GM12878 (cell line): ENCODE results near the gene TMEM150C. TPM values are rescaled to one million over a fixed set of nuclear protein-coding genes. Genes with fewer than 3 reads are reported as not detected.

Source experiments
- ATAC-seq: fragments of 200-7000 bp; cut with Tn5 transposase; 3 replicates; pipeline ENCODE4 v1.9.1; 2020; ENCODE audit warnings: mild to moderate bottlenecking, moderate library complexity
- BruUV-seq: library from RNA; stranded (reverse); fragments of 400-500 nt; replicated peaks from 2 replicates; lab custom pipeline; 2021; lab: Mats Ljungman, UMichigan
- CTCF ChIA-PET: fragments of 300-600 bp; sonication (Branson Sonifier 250); formaldehyde crosslinking; extraction: SDS; loops from one replicate; lab custom pipeline; 2021; ENCODE audit warnings: inconsistent platforms; lab: Yijun Ruan, JAX
- POLR2A ChIA-PET: fragments of 350-600 bp; formaldehyde crosslinking; extraction: SDS; loops from one replicate; lab custom pipeline; 2021; ENCODE audit warnings: inconsistent platforms; lab: Charles Lee
- RAD21 ChIA-PET: fragments of 300-600 bp; sonication (Branson Sonifier 250); formaldehyde crosslinking; loops from one replicate; lab custom pipeline; 2023; ENCODE audit warnings: antibody characterized with exemption; ENCODE audit not compliant: unreplicated experiment; lab: Charles Lee
- SMC1A ChIA-PET: fragments of 300-600 bp; sonication (Branson Sonifier 250); formaldehyde crosslinking; loops from one replicate; lab custom pipeline; 2023; ENCODE audit not compliant: unreplicated experiment, uncharacterized antibody; lab: Charles Lee
- DNase-seq: peaks from one replicate; pipeline ENCODE4 v3.0.0-alpha.2; 2011; ENCODE audit warnings: low read depth, low spot score
- FAIRE-seq: peaks from 3 replicates; lab custom pipeline; 2011; peaks lifted over from hg19 to GRCh38; lab: Jason Lieb, UNC
- H2AFZ ChIP-seq: 2 replicates; pipeline ENCODE4 v1.6.0; 2011; ENCODE audit warnings: low read depth, low read length, control low read depth; ENCODE audit not compliant: control insufficient read depth
- H3K27ac ChIP-seq: 2 replicates; pipeline ENCODE4 v1.5.1; 2011; ENCODE audit warnings: control low read depth; ENCODE audit not compliant: control insufficient read depth, insufficient read depth
- H3K27me3 ChIP-seq, 2 experiments: replicated peaks in 1 of 2; 2 replicates each; pipeline versions ENCODE4 v1.6.0 to v1.6.1; 2011; ENCODE audit warnings: low read length in 1 of 2; ENCODE audit not compliant: control insufficient read depth in 2 of 2, insufficient read depth in 2 of 2
- H3K36me3 ChIP-seq, 2 experiments: 2 replicates each; pipeline ENCODE4 v1.5.1; 2011; ENCODE audit warnings: low read length in 1 of 2; ENCODE audit not compliant: control insufficient read depth in 2 of 2, insufficient read depth in 2 of 2
- H3K4me1 ChIP-seq: 2 replicates; pipeline ENCODE4 v1.6.1; 2011; ENCODE audit warnings: mild to moderate bottlenecking, low read length, moderate library complexity, mixed read lengths; ENCODE audit not compliant: control insufficient read depth, insufficient read depth
- H3K4me2 ChIP-seq: 2 replicates; pipeline ENCODE4 v1.6.0; 2011; ENCODE audit warnings: control low read depth; ENCODE audit not compliant: control insufficient read depth, insufficient read depth
- H3K4me3 ChIP-seq: fragments of 200-600 bp; sonication (generic); 2 replicates; pipeline ENCODE4 v1.5.1; 2016
- H3K79me2 ChIP-seq: 2 replicates; pipeline ENCODE4 v1.6.0; 2011; ENCODE audit warnings: low read length; ENCODE audit not compliant: control insufficient read depth, insufficient read depth
- H3K9ac ChIP-seq: 2 replicates; pipeline ENCODE4 v1.8.0; 2011; ENCODE audit warnings: low read length, control low read depth, mixed read lengths; ENCODE audit not compliant: control insufficient read depth, insufficient read depth
- H3K9me3 ChIP-seq: replicated peaks from 3 replicates; pipeline ENCODE4 v1.5.1; 2011; ENCODE audit warnings: mild to moderate bottlenecking, low read length; ENCODE audit not compliant: control insufficient read depth, insufficient read depth
- H4K20me1 ChIP-seq: 2 replicates; pipeline ENCODE4 v1.6.0; 2011; ENCODE audit not compliant: control insufficient read depth, insufficient read depth
- E2F4 ChIP-seq: IDR thresholded peaks from 2 replicates; pipeline ENCODE4 v1.6.1; 2012; ENCODE audit warnings: low read depth, low read length, improper control_type of control experiment
- JUNB ChIP-seq: IDR thresholded peaks from 2 replicates; pipeline ENCODE4 v1.6.1; 2016; ENCODE audit warnings: antibody characterized with exemption, mild to moderate bottlenecking
- MYB ChIP-seq: fragments of 150-350 bp; IDR thresholded peaks from 2 replicates; pipeline ENCODE4 v1.6.1; 2014; ENCODE audit warnings: mild to moderate bottlenecking, low read depth, low read length, borderline replicate concordance
- MYC ChIP-seq: IDR thresholded peaks from 2 replicates; pipeline ENCODE4 v1.6.1; 2011; ENCODE audit warnings: mild to moderate bottlenecking, low read length, moderate library complexity, inconsistent platforms; ENCODE audit not compliant: insufficient read depth, insufficient replicate concordance, insufficient read length, severe bottlenecking
- YBX1 ChIP-seq: fragments of 450-650 bp; IDR thresholded peaks from 2 replicates; pipeline ENCODE4 v1.6.1; 2016; ENCODE audit warnings: antibody characterized with exemption
- WGBS: methylation state at CpG from one replicate; pipeline ENCODE4 v1.1.6; 2016; ENCODE audit warnings: low lambda C conversion rate; ENCODE audit not compliant: insufficient replicate concordance, insufficient coverage; ENCODE audit errors: missing lambda C conversion rate; 5-methylcytosine and 5-hydroxymethylcytosine counted together
- in situ Hi-C: fragments of 300-500 bp; cut with MboI; formaldehyde crosslinking; loops from 9 replicates; pipeline ENCODE4 v1.14.3; 2018; ENCODE audit warnings: mixed read lengths
- intact Hi-C: fragments of 100-400 bp; cut with micrococcal nuclease; formaldehyde crosslinking; loops from one replicate; pipeline ENCODE4 v1.14.2; 2022; ENCODE audit not compliant: unreplicated experiment
- polyA plus RNA-seq, 11 experiments: library from polyadenylated mRNA; depleted of rRNA in 4 of 11; unstranded in 6 of 11; stranded (reverse) in 5 of 11; fragments of >200 nt; fragmentation: Nextera tagmentation in 4 of 11; fragmentation: Illumina TruSeq in 1 of 11; extraction: Ambion mirVana in 4 of 11; extraction: Trizol in 1 of 11; gene quantifications; 1 replicate in 1 of 11; 2 replicates in 10 of 11; pipeline versions ENCODE4 v1.2.1 to v1.2.3, GENCODE V29; 2011 to 2016; ENCODE audit warnings: inconsistent platforms in 2 of 11, missing spikeins in 2 of 11, low read depth in 1 of 11
- total RNA-seq, 4 experiments: library from RNA; depleted of rRNA in 3 of 4; stranded (reverse); fragments of >200 nt in 3 of 4; fragmentation: Illumina TruSeq in 1 of 4; extraction: Trizol in 1 of 4; gene quantifications; 2 replicates each; pipeline versions ENCODE4 v1.2.1 to v1.2.3, GENCODE V29; 2013 to 2021

Gene TMEM150C
- total and polyA plus RNA-seq, 10 of the 15 experiments (the other 5 are each of a cell fraction or from before 2014, with no cell fraction given), result 0.04 to 0.78 (median 0.13) TPM; not detected in 2

- TF ChIP-seq YBX1 (no peak), MYC (no peak)
Observed at GRCh38 chr4:82561786-82562563, at the start of gene TMEM150C (continued).

- SMC1A ChIA-PET, result no interaction called here
- ATAC-seq (no peak), FAIRE-seq (no peak), DNase-seq (no peak)
- peaks cover 0 to 5% of the 10 kb centered on the region in 2 experiments; a peak in 2 of 4 replicates for H3K27me3 ChIP-seq
- POLR2A ChIA-PET, result no interaction called here
- intact Hi-C loops (no loop called here), in situ Hi-C loops (no loop called here)
- RAD21 ChIA-PET, result no interaction called here
- no peak overlapping the region for H2AFZ ChIP-seq
- TF ChIP-seq JUNB (no peak), MYB (no peak), E2F4 (no peak)
- no peak overlapping the region for H3K27ac ChIP-seq
- WGBS, result 40% methylated on average over 4 of the region's 4 CpGs
- no peaks in the 10 kb centered on the region for H4K20me1 ChIP-seq
- no peaks in the 10 kb centered on the region for H3K79me2 ChIP-seq
- H3K36me3 ChIP-seq, result no peaks in the 10 kb centered on the region
- no peaks in the 10 kb centered on the region for H3K4me1 ChIP-seq
- BruUV-seq, result no TSS peak
- no peak overlapping the region for H3K4me2 ChIP-seq
- CTCF ChIA-PET, result no interaction called here
- H3K4me3 ChIP-seq, result no peak overlapping the region
- H3K9me3 ChIP-seq, result no peaks in the 10 kb centered on the region
- no peak overlapping the region for H3K9ac ChIP-seq
Observed at GRCh38 chr4:82611527-82611926, 49.7 kb upstream of the TMEM150C start.
